ENCODE results near the gene AOPEP. TPM values are rescaled to one million over a fixed set of nuclear protein-coding genes. Genes with fewer than 3 reads are reported as not detected.

Gene AOPEP
- total and polyA plus RNA-seq, 2 of the 13 experiments (the other 11 are each of a cell fraction or from before 2014, with no cell fraction given), result 22.2 to 41.6 TPM

GRCh38 chr9:95104980-95105379 is 378.5 kb downstream of the AOPEP start:
- ChIA-PET POLR2A (no interaction called here), CTCF (ENCODE audit: low intra/inter-chr PET ratio, low total read pairs) (no interaction called here)
- no peak for TF ChIP-seq ZNF260 (CRISPR knock-in tag; IDR thresholded peaks at IDR 0.05; ENCODE audit: borderline replicate concordance, low read depth)
- no peak for TF ChIP-seq MXD4 (CRISPR knock-in tag; IDR thresholded peaks at IDR 0.05)
- no peak for TF ChIP-seq FOXM1 (CRISPR knock-in tag; IDR thresholded peaks at IDR 0.05)
- TF ChIP-seq GLMP (CRISPR knock-in tag; IDR thresholded peaks at IDR 0.05; ENCODE audit: borderline replicate concordance), result no peak
- TF ChIP-seq XBP1 (CRISPR knock-in tag; IDR thresholded peaks at IDR 0.05), result no peak
- TF ChIP-seq NFE2L2 (IDR thresholded peaks at IDR 0.05; ENCODE audit: low read length), result no peak
- no peak for TF ChIP-seq ZNF256 (CRISPR knock-in tag; conservative IDR thresholded peaks at IDR 0.05)
- no peak for TF ChIP-seq FOXC1 (CRISPR knock-in tag; IDR thresholded peaks at IDR 0.05; ENCODE audit: borderline replicate concordance)
- no peak for TF ChIP-seq ZNF343 (CRISPR knock-in tag; IDR thresholded peaks at IDR 0.05)
- WGBS (ENCODE audit: low lambda C conversion rate), result 98% methylated on average over 6 of the region's 12 CpGs
- ATAC-seq (no peak), DNase-seq (ENCODE audit: low spot score) (no peak), FAIRE-seq (no peak)
- in situ Hi-C loops (cut with HindIII; ENCODE audit: extremely low pct_ligation_motif_present, low pct_unique_long_range_greater_than_20kb) (no loop called here), intact Hi-C loops (cut with micrococcal nuclease; ENCODE audit: unreplicated experiment) (no loop called here)
- Histone ChIP-seq H3K4me2 (ENCODE audit: low read depth, low read length) (no peak overlapping the region), H3K27me3 (ENCODE audit: control insufficient read depth in 1 of 2, insufficient read depth in 2 of 2, low read length in 2 of 2) (no peaks in the 10 kb centered on the region), H3K4me1 (ENCODE audit: insufficient read depth, low read length) (peaks cover 9% of the 10 kb centered on the region), H4K20me1 (ENCODE audit: insufficient read depth, low read length) (no peaks in the 10 kb centered on the region), H3K79me2 (ENCODE audit: insufficient read depth, low read length) (no peaks in the 10 kb centered on the region), H2AFZ (ENCODE audit: low read length) (no peak overlapping the region), H3K9ac (ENCODE audit: insufficient read depth, low read depth, low read length) (no peak overlapping the region), H3K27ac (ENCODE audit: extremely low read length, insufficient read depth, low read length) (no peak overlapping the region), H3K36me3 (replicated peaks in 1 of 2; ENCODE audit: control insufficient read depth in 1 of 2, insufficient read depth in 2 of 2, low read length in 2 of 2) (peaks cover 11 to 29% of the 10 kb centered on the region in 2 experiments; a peak in 4 of 5 replicates), H3K9me3 (ENCODE audit: low read length) (no peaks in the 10 kb centered on the region), H3K4me3 (replicated peaks in 1 of 3; ENCODE audit: insufficient read depth in 1 of 3, low read depth in 2 of 3, low read length in 3 of 3) (no peak overlapping the region)
- no TSS peak for BruUV-seq (replicated peaks)
